ENCODE measurements around the gene TTC31.

TTC31 gene

DNA sequence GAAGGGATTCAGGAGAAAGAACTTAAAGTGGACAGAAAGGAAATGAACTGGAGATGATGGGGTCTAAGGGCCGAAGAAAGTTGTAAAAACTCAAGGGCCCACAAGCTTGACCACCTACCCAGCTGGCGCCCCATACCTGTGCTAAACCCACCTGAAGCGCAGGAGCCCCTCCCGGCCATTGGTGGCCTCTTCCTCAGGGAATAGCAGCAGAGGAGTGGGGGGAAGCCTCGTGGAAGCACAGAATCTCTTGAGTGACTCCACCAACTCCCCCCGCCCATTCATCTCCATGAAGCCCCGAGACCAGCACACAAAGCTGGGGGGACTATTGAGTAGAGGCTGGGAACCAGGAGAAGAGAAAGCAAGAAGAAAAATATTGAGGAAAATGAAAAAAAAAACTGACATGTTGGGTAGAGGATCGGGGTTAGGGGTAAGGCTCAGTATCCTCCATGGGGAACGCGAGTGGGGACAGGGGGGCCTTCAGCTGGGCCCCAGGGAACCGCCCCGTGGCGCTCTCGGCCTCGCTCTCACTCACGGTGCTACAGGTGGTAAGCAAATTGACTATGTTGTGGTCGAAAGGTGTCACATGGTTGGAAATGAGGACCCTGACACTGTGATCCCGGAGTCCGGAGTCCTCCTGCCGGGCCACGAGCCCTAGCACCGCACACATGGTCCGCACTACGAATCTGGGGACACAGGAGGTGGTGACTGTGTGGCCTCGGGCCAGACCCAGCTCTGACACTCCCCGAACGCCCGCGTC is 45.9 kb downstream of the TTC31 start:
- Histone ChIP-seq H3K9me3 (ENCODE audit: insufficient read depth, low read length) (no peaks in the 10 kb centered on the region), H3K79me2 (ENCODE audit: low read length) (peaks cover 48% of the 10 kb centered on the region), H2AFZ (ENCODE audit: low read depth, low read length) (no peak overlapping the region; the same call in 1 of the 2 replicates), H3K9ac (ENCODE audit: low read length) (peak overlapping the region; percentile 98), H3K4me1 (ENCODE audit: low read length) (peaks cover 44% of the 10 kb centered on the region), H3K27ac (ENCODE audit: low read length) (peak overlapping the region; percentile 95), H3K4me2 (ENCODE audit: low read length) (peak overlapping the region; percentile 96), H3K36me3 (replicated peaks; ENCODE audit: low read depth, low read length) (peaks cover 51% of the 10 kb centered on the region), H3K4me3 (ENCODE audit: low read length) (peak overlapping the region; percentile 99), H4K20me1 (ENCODE audit: insufficient read depth, low read length) (no peaks in the 10 kb centered on the region; the same call in 1 of the 2 replicates), H3K27me3 (ENCODE audit: low read depth, low read length) (no peaks in the 10 kb centered on the region)
- no peak for TF ChIP-seq EZH2phosphoT487 (IDR thresholded peaks at IDR 0.05; ENCODE audit: low read depth)
- TF ChIP-seq, protein P1, sequence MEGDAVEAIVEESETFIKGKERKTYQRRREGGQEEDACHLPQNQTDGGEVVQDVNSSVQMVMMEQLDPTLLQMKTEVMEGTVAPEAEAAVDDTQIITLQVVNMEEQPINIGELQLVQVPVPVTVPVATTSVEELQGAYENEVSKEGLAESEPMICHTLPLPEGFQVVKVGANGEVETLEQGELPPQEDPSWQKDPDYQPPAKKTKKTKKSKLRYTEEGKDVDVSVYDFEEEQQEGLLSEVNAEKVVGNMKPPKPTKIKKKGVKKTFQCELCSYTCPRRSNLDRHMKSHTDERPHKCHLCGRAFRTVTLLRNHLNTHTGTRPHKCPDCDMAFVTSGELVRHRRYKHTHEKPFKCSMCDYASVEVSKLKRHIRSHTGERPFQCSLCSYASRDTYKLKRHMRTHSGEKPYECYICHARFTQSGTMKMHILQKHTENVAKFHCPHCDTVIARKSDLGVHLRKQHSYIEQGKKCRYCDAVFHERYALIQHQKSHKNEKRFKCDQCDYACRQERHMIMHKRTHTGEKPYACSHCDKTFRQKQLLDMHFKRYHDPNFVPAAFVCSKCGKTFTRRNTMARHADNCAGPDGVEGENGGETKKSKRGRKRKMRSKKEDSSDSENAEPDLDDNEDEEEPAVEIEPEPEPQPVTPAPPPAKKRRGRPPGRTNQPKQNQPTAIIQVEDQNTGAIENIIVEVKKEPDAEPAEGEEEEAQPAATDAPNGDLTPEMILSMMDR (IDR thresholded peaks at IDR 0.05; ENCODE audit: low read depth, low read length), result peak; percentile 24; the same call in 1 of the 2 replicates

DNA sequence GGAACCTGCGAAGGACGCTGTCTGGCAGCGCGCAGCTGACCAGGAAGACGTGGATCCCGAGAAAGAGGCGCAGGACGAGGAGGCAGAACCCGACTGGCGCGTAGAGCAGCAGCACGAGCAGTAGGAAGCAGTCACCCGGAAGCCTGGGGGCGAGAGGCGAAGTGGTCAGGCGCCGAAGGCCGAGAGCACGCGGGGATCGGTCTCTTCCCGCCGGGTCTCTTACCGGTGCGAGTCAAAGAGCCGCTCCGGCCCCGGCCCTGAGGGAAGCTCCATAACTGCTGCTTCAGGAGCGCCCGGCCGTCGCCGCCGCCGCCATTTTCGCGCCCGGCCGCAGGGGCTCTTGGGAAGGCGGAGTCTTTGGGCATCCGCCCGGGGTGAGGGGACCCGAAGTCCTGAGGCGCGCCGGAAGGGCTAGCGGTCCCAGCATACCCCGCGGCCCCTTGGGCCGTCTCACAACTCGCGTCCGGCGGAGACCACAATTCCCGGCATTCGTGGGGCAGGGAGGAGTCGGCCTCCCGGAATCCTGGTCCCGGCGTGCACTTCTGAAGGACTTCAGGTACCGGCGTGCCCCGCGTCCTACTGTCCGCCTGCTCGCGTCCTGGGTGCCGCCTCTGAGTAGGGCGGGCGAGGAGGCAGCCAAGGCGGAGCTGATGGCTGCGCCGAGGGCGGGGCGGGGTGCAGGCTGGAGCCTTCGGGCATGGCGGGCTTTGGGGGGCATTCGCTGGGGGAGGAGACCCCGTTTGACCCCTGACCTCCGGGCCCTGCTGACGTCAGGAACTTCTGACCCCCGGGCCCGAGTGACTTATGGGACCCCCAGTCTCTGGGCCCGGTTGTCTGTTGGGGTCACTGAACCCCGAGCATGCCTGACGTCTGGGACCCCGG is 46.7 kb downstream of the TTC31 start, which contains the start of the genes AUP1 and HTRA2:
Gene AUP1, minus strand, starts transcription at position 350 of the 882 bp plus-strand sequence. Its CDS starts 77 bp downstream, at position 273.
Gene HTRA2, plus strand, starts transcription at position 577 of the 882 bp plus-strand sequence. Its CDS starts 74 bp downstream, at position 651.
- Histone ChIP-seq H3K79me2 (ENCODE audit: low read length) (peaks cover 48% of the 10 kb centered on the region), H3K4me2 (ENCODE audit: low read length) (peak within 1 kb of the TSS; percentile 100), H3K36me3 (replicated peaks; ENCODE audit: low read depth, low read length) (peaks cover 51% of the 10 kb centered on the region), H3K27ac (ENCODE audit: low read length) (peak within 1 kb of the TSS; percentile 95), H3K27me3 (ENCODE audit: low read depth, low read length) (no peaks in the 10 kb centered on the region), H4K20me1 (ENCODE audit: insufficient read depth, low read length) (no peaks in the 10 kb centered on the region; the same call in 1 of the 2 replicates), H3K4me1 (ENCODE audit: low read length) (peaks cover 44% of the 10 kb centered on the region), H2AFZ (ENCODE audit: low read depth, low read length) (peak within 1 kb of the TSS; percentile 49; the same call in 1 of the 2 replicates), H3K9ac (ENCODE audit: low read length) (peak within 1 kb of the TSS; percentile 98), H3K9me3 (ENCODE audit: insufficient read depth, low read length) (no peaks in the 10 kb centered on the region), H3K4me3 (ENCODE audit: low read length) (peak within 1 kb of the TSS; percentile 99)
- TF ChIP-seq, protein P1 (IDR thresholded peaks at IDR 0.05; ENCODE audit: low read depth, low read length), result no peak
- TF ChIP-seq EZH2phosphoT487 (IDR thresholded peaks at IDR 0.05; ENCODE audit: low read depth), result no peak

DNA sequence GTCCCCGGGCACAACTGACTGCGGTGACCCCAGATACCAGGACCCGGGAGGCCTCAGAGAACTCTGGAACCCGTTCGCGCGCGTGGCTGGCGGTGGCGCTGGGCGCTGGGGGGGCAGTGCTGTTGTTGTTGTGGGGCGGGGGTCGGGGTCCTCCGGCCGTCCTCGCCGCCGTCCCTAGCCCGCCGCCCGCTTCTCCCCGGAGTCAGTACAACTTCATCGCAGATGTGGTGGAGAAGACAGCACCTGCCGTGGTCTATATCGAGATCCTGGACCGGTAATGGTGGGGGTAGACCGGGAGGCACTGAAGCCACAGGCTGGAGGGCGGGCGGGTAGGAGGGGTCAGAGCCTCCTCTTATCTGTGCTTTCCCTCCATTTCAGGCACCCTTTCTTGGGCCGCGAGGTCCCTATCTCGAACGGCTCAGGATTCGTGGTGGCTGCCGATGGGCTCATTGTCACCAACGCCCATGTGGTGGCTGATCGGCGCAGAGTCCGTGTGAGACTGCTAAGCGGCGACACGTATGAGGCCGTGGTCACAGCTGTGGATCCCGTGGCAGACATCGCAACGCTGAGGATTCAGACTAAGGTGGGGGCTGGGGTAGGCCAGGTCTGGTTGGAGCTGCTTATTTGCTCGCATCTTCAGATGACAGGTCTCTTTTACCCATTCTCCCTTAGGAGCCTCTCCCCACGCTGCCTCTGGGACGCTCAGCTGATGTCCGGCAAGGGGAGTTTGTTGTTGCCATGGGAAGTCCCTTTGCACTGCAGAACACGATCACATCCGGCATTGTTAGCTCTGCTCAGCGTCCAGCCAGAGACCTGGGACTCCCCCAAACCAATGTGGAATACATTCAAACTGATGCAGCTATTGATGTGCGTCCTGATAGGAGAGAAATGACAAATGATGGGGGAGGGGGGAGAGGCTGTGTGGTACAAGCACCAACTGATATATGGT is 47.6 kb downstream of the TTC31 start:
- H3K36me3 ChIP-seq (replicated peaks; ENCODE audit: low read depth, low read length), result peaks cover 48% of the 10 kb centered on the region
- peak overlapping the region; percentile 99 for H3K4me3 ChIP-seq (ENCODE audit: low read length)
- H3K27me3 ChIP-seq (ENCODE audit: low read depth, low read length), result no peaks in the 10 kb centered on the region
- H3K27ac ChIP-seq (ENCODE audit: low read length), result peak overlapping the region; percentile 95
- H3K4me2 ChIP-seq (ENCODE audit: low read length), result peak overlapping the region; percentile 100
- H2AFZ ChIP-seq (ENCODE audit: low read depth, low read length), result 0 out of 2 replicates have a peak overlapping the region, but pooled peaks have one; percentile 49
- H3K4me1 ChIP-seq (ENCODE audit: low read length), result peaks cover 44% of the 10 kb centered on the region
- no peaks in the 10 kb centered on the region; the same call in 1 of the 2 replicates for H4K20me1 ChIP-seq (ENCODE audit: insufficient read depth, low read length)
- H3K9me3 ChIP-seq (ENCODE audit: insufficient read depth, low read length), result no peaks in the 10 kb centered on the region
- peaks cover 48% of the 10 kb centered on the region for H3K79me2 ChIP-seq (ENCODE audit: low read length)
- peak overlapping the region; percentile 98 for H3K9ac ChIP-seq (ENCODE audit: low read length)
- TF ChIP-seq, protein P1 (IDR thresholded peaks at IDR 0.05; ENCODE audit: low read depth, low read length), result no peak
- no peak for TF ChIP-seq EZH2phosphoT487 (IDR thresholded peaks at IDR 0.05; ENCODE audit: low read depth)

Measured in OCI-LY3 (cell line).